SK-N-SH (cell line): ENCODE data around the gene AGTRAP. TPM values are rescaled to one million over a fixed set of nuclear protein-coding genes. Genes with fewer than 3 reads are reported as not detected.

Experiments
- CTCF ChIA-PET: fragments of 300-600, 350-600 bp; formaldehyde crosslinking; extraction: SDS; loops from one replicate; lab custom pipeline; 2021; lab: Yijun Ruan, JAX
- POLR2A ChIA-PET: fragments of 350-600 bp; sonication (Branson Sonifier 250); formaldehyde crosslinking; extraction: SDS; loops from one replicate; lab custom pipeline; 2020; ENCODE audit warnings: antibody characterized with exemption, inconsistent platforms; lab: Yijun Ruan, JAX
- DNase-seq: peaks from one replicate; pipeline ENCODE4 v3.0.0; 2012
- H2AFZ ChIP-seq: fragments of 200-600 bp; sonication (generic); 2 replicates; pipeline ENCODE4 v1.8.1; 2016; ENCODE audit warnings: antibody characterized with exemption, mild to moderate bottlenecking, low read depth
- H3F3A ChIP-seq: fragments of 200-600 bp; sonication (generic); replicated peaks from 2 replicates; pipeline ENCODE3; 2016; ENCODE audit warnings: antibody characterized with exemption, mild to moderate bottlenecking; ENCODE audit not compliant: insufficient read depth
- H3K27ac ChIP-seq, 2 experiments: fragments of 200-500 bp in 1 of 2; fragments of 200-600 bp in 1 of 2; sonication (Bioruptor generic) in 1 of 2; sonication (generic), shearing (Covaris generic) in 1 of 2; 2 replicates each; pipeline versions ENCODE4 v1.5.1 to v1.6.1; 2014 to 2016; ENCODE audit warnings: low read depth in 2 of 2, inconsistent platforms in 1 of 2, low read length in 1 of 2, mild to moderate bottlenecking in 1 of 2, mixed read lengths in 1 of 2
- H3K27me3 ChIP-seq: fragments of 200-600 bp; sonication (generic), shearing (Covaris generic); 2 replicates; pipeline ENCODE4 v1.6.1; 2016; ENCODE audit warnings: mixed run types; ENCODE audit not compliant: insufficient read depth
- H3K36me3 ChIP-seq, 2 experiments: fragments of 200-500 bp in 1 of 2; fragments of 200-600 bp in 1 of 2; sonication (Bioruptor generic) in 1 of 2; sonication (generic) in 1 of 2; replicated peaks in 1 of 2; 2 replicates each; pipeline versions ENCODE3 to v1.5.1; 2014 to 2016; ENCODE audit warnings: low read length in 1 of 2, mild to moderate bottlenecking in 1 of 2; ENCODE audit not compliant: insufficient read depth in 2 of 2, control insufficient read depth in 1 of 2
- H3K4me1 ChIP-seq, 2 experiments: fragments of 200-500 bp in 1 of 2; fragments of 200-600 bp in 1 of 2; sonication (Bioruptor generic) in 1 of 2; sonication (generic), shearing (Covaris generic) in 1 of 2; 2 replicates each; pipeline versions ENCODE4 v1.5.1 to v1.6.1; 2014 to 2016; ENCODE audit warnings: low read depth in 1 of 2, low read length in 1 of 2, mixed run types in 1 of 2; ENCODE audit not compliant: insufficient read depth in 2 of 2, control insufficient read depth in 1 of 2
- H3K4me2 ChIP-seq: fragments of 200-600 bp; sonication (generic), shearing (Covaris generic); 2 replicates; pipeline ENCODE4 v1.6.1; 2017; ENCODE audit warnings: mixed run types
- H3K4me3 ChIP-seq, 2 experiments: fragments of 200-500 bp in 1 of 2; fragments of 200-600 bp in 1 of 2; sonication (Bioruptor generic) in 1 of 2; sonication (generic), shearing (Covaris generic) in 1 of 2; 2 replicates each; pipeline versions ENCODE4 v1.5.1 to v1.8.1; 2014 to 2016; ENCODE audit warnings: low read depth in 2 of 2, inconsistent platforms in 1 of 2, low read length in 1 of 2, mild to moderate bottlenecking in 1 of 2, mixed read lengths in 1 of 2, moderate library complexity in 1 of 2
- H3K79me2 ChIP-seq: fragments of 200-600 bp; sonication (generic); 2 replicates; pipeline ENCODE4 v1.8.1; 2017; ENCODE audit warnings: mild to moderate bottlenecking; ENCODE audit not compliant: insufficient read depth
- H3K9ac ChIP-seq: fragments of 200-600 bp; sonication (generic); 2 replicates; pipeline ENCODE4 v1.6.1; 2017; ENCODE audit warnings: mixed run types
- H3K9me2 ChIP-seq: fragments of 200-600 bp; sonication (generic); 2 replicates; pipeline ENCODE4 v1.6.1; 2017; ENCODE audit warnings: mixed run types
- H3K9me3 ChIP-seq: fragments of 200-600 bp; sonication (generic); 2 replicates; pipeline ENCODE4 v1.6.1; 2017; ENCODE audit warnings: mixed run types, mild to moderate bottlenecking, moderate library complexity
- H4K20me1 ChIP-seq: fragments of 200-600 bp; sonication (generic); 2 replicates; pipeline ENCODE4 v1.6.1; 2017; ENCODE audit warnings: mild to moderate bottlenecking, mixed run types; ENCODE audit not compliant: insufficient read depth
- CHD2 ChIP-seq: fragments of 150-350 bp; IDR thresholded peaks from 2 replicates; pipeline ENCODE4 v1.6.1; 2018; ENCODE audit warnings: low read length; ENCODE audit not compliant: partially characterized antibody
- ELF1 ChIP-seq: IDR thresholded peaks from 2 replicates; pipeline ENCODE4 v1.4.0; 2012
- FOSL2 ChIP-seq: IDR thresholded peaks from 2 replicates; pipeline ENCODE4 v1.4.0; 2012; ENCODE audit warnings: low read depth, mild to moderate bottlenecking, moderate library complexity, borderline replicate concordance
- FOXJ3 ChIP-seq: sonication (generic); formaldehyde crosslinking; IDR thresholded peaks from 2 replicates; pipeline ENCODE4 v1.5.1; 2020; ENCODE audit warnings: mild to moderate bottlenecking, missing genetic modification reagents
- FOXM1 ChIP-seq: IDR thresholded peaks from 2 replicates; pipeline ENCODE4 v1.4.0; 2012; ENCODE audit warnings: low read depth, mild to moderate bottlenecking
- GABPA ChIP-seq: IDR thresholded peaks from 2 replicates; pipeline ENCODE4 v1.4.0; 2012; ENCODE audit warnings: low read depth, mild to moderate bottlenecking
- GATA2 ChIP-seq: sonication (generic); formaldehyde crosslinking; IDR thresholded peaks from 2 replicates; pipeline ENCODE4 v1.5.0; 2020; ENCODE audit warnings: mild to moderate bottlenecking, missing genetic modification reagents
- IRF3 ChIP-seq: fragments of 150-350 bp; IDR thresholded peaks from 2 replicates; pipeline ENCODE4 v1.6.1; 2016; ENCODE audit warnings: mild to moderate bottlenecking, low read depth, low read length
- JUND ChIP-seq: IDR thresholded peaks from 2 replicates; pipeline ENCODE4 v1.4.0; 2012
- MAX ChIP-seq: IDR thresholded peaks from 2 replicates; pipeline ENCODE4 v1.4.0; 2012; ENCODE audit warnings: low read depth
- MXI1 ChIP-seq: IDR thresholded peaks from 2 replicates; pipeline ENCODE4 v1.6.1; 2012; ENCODE audit warnings: mild to moderate bottlenecking, low read depth, low read length, improper control_type of control experiment
- NFIC ChIP-seq: IDR thresholded peaks from 2 replicates; pipeline ENCODE4 v1.4.0; 2012; ENCODE audit warnings: borderline replicate concordance
- POLR2AphosphoS5 ChIP-seq: IDR thresholded peaks from 2 replicates; pipeline ENCODE4 v1.6.1; 2012; ENCODE audit warnings: low read depth, low read length
- RCOR1 ChIP-seq: fragments of 150-350 bp; IDR thresholded peaks from 2 replicates; pipeline ENCODE4 v1.6.1; 2017; ENCODE audit warnings: antibody characterized with exemption, low read length
- REST ChIP-seq: IDR thresholded peaks from 2 replicates; pipeline ENCODE4 v1.6.1; 2012; ENCODE audit warnings: mild to moderate bottlenecking, low read depth, low read length, moderate library complexity
- RXRA ChIP-seq: IDR thresholded peaks from 2 replicates; pipeline ENCODE4 v1.4.0; 2012; ENCODE audit warnings: low read depth, mild to moderate bottlenecking, borderline replicate concordance
- SMC3 ChIP-seq: IDR thresholded peaks from 2 replicates; pipeline ENCODE4 v1.6.1; 2012; ENCODE audit warnings: low read depth, low read length, improper control_type of control experiment
- ZBTB33 ChIP-seq: IDR thresholded peaks from 2 replicates; pipeline ENCODE4 v1.4.0; 2012; ENCODE audit warnings: low read depth, borderline replicate concordance
- WGBS: methylation state at CpG from one replicate; pipeline ENCODE4 v1.1.6; 2017; ENCODE audit warnings: low lambda C conversion rate; 5-methylcytosine and 5-hydroxymethylcytosine counted together
- polyA plus RNA-seq, 3 experiments: library from polyadenylated mRNA; depleted of rRNA; stranded (reverse); fragments of >200 nt; gene quantifications; 2 replicates each; pipeline ENCODE4 v1.2.3, GENCODE V29; 2012

The AGTRAP gene
- polyA plus RNA-seq, 1 of the 3 experiments (the other 2 are of a cell fraction) = 66.2 TPM

GRCh38 chr1:11788549-11789053, 52.7 kb downstream of the AGTRAP start:
- ChIA-PET POLR2A (interaction anchor here (2.1 kb wide), 1 partner anchor 14 kb away, joined by 8 read pairs; no protein-coding TSS in a partner anchor), CTCF (interaction anchor here (1.3 kb wide), 1 partner anchor 751 kb away, joined by 3 read pairs; no protein-coding TSS in a partner anchor)
- WGBS = 91% methylated on average over 6 of the region's 14 CpGs
- Histone ChIP-seq H2AFZ (no peak overlapping the region), H3K27me3 (no peaks in the 10 kb centered on the region), H3K9me3 (no peaks in the 10 kb centered on the region), H3K4me2 (no peak overlapping the region), H3K4me1 (peaks cover 0 to 18% of the 10 kb centered on the region in 2 experiments; a peak in 1 of 4 replicates), H3K4me3 (no peak overlapping the region), H4K20me1 (no peaks in the 10 kb centered on the region), H3K9ac (no peak overlapping the region), H3F3A (peaks cover 4% of the 10 kb centered on the region), H3K27ac (no peak overlapping the region), H3K36me3 (peaks cover 0 to 3% of the 10 kb centered on the region in 2 experiments), H3K79me2 (no peaks in the 10 kb centered on the region), H3K9me2 (no peaks in the 10 kb centered on the region)
- no peak for TF ChIP-seq POLR2AphosphoS5
- no peak for TF ChIP-seq GATA2 (CRISPR knock-in tag)
- no peak for TF ChIP-seq JUND
- no peak for TF ChIP-seq ZBTB33
- TF ChIP-seq ELF1 = no peak
- TF ChIP-seq CHD2 = no peak
- TF ChIP-seq MAX = no peak
- no peak for TF ChIP-seq FOXJ3
- no peak for TF ChIP-seq RCOR1
- no peak for TF ChIP-seq GABPA
- no peak for DNase-seq

GRCh38 chr1:11789126-11790067, 53.5 kb downstream of the AGTRAP start:
- no peak overlapping the region for H3K9ac ChIP-seq
- no peaks in the 10 kb centered on the region for H3K9me2 ChIP-seq
- WGBS = 71% methylated on average over 10 of the region's 13 CpGs
- H3K27me3 ChIP-seq = no peaks in the 10 kb centered on the region
- DNase-seq = no peak
- no peaks in the 10 kb centered on the region for H4K20me1 ChIP-seq
- H3K9me3 ChIP-seq = no peaks in the 10 kb centered on the region
- H3K4me3 ChIP-seq = no peak overlapping the region
- H2AFZ ChIP-seq = no peak overlapping the region
- no peak overlapping the region for H3K27ac ChIP-seq
- peaks cover 4% of the 10 kb centered on the region for H3F3A ChIP-seq
- H3K4me2 ChIP-seq = no peak overlapping the region
- no peaks in the 10 kb centered on the region for H3K79me2 ChIP-seq
- POLR2A ChIA-PET = interaction anchor here (2.1 kb wide), 1 partner anchor 14 kb away, joined by 8 read pairs; no protein-coding TSS in a partner anchor
- CTCF ChIA-PET = interaction anchor here (0.8 to 1.3 kb wide), 3 partner anchors 10 to 751 kb away, joined by 3 read pairs; no protein-coding TSS in a partner anchor
- H3K4me1 ChIP-seq = peaks cover 0 to 17% of the 10 kb centered on the region in 2 experiments; a peak in 1 of 4 replicates
- H3K36me3 ChIP-seq = peaks cover 0 to 9% of the 10 kb centered on the region in 2 experiments
- TF ChIP-seq SMC3 (no peak), FOXM1 (no peak), FOSL2 (no peak), MXI1 (no peak), IRF3 (no peak), RCOR1 (no peak), NFIC (no peak), CHD2 (no peak), RXRA (no peak), MAX (no peak), REST (no peak)
